Measurements from ENCODE around the gene ENHO.
A peak's percentile ranks its signal among the peaks of the same experiment; 100 is the strongest.

Gene ENHO

GRCh38 chr9:34522971-34523797, at the start of gene ENHO:
TSS of gene ENHO (minus strand) at chr9:34522990. CDS start at chr9:34521695, 1,295 bp downstream.
- Mint-ChIP-seq H3K27me3 (peaks cover 27% of the 10 kb centered on the region), H3K36me3 (ENCODE audit: low read depth) (no peaks in the 10 kb centered on the region), H3K27ac (peak within 1 kb of the TSS; percentile 57), H3K9me3 (no peaks in the 10 kb centered on the region), H3K4me3 (peak within 1 kb of the TSS; percentile 68), H3K4me1 (peaks cover 24% of the 10 kb centered on the region)
- peak; percentile 91 for ATAC-seq
- peak; percentile 90 for DNase-seq

GRCh38 chr9:34572092-34572491, 49.3 kb upstream of the ENHO start:
- H3K4me3 Mint-ChIP-seq, result no peak overlapping the region
- H3K36me3 Mint-ChIP-seq (ENCODE audit: low read depth), result no peaks in the 10 kb centered on the region
- peaks cover 2% of the 10 kb centered on the region for H3K4me1 Mint-ChIP-seq
- ATAC-seq (no peak), DNase-seq (no peak)
- peaks cover 29% of the 10 kb centered on the region for H3K27me3 Mint-ChIP-seq
- H3K27ac Mint-ChIP-seq, result no peak overlapping the region
- H3K9me3 Mint-ChIP-seq, result no peaks in the 10 kb centered on the region

- H3K4me3 Mint-ChIP-seq, result no peak overlapping the region
- no peaks in the 10 kb centered on the region for H3K36me3 Mint-ChIP-seq (ENCODE audit: low read depth)
- peaks cover 29% of the 10 kb centered on the region for H3K27me3 Mint-ChIP-seq
- ATAC-seq (no peak), DNase-seq (no peak)
- H3K27ac Mint-ChIP-seq, result no peak overlapping the region
- H3K9me3 Mint-ChIP-seq, result no peaks in the 10 kb centered on the region
- no peaks in the 10 kb centered on the region for H3K4me1 Mint-ChIP-seq
Observed at GRCh38 chr9:34571481-34571810, 48.7 kb upstream of the ENHO start.

- Mint-ChIP-seq H3K4me3 (no peak overlapping the region), H3K27ac (no peak overlapping the region), H3K9me3 (no peaks in the 10 kb centered on the region)
Observed at GRCh38 chr9:34570809-34571480, 48.2 kb upstream of the ENHO start.

GRCh38 chr9:34570376-34570775, 47.6 kb upstream of the ENHO start:
- no peaks in the 10 kb centered on the region for H3K36me3 Mint-ChIP-seq (ENCODE audit: low read depth)
- H3K4me1 Mint-ChIP-seq, result no peaks in the 10 kb centered on the region
- peaks cover 22% of the 10 kb centered on the region for H3K27me3 Mint-ChIP-seq
- H3K4me3 Mint-ChIP-seq, result no peak overlapping the region
- no peak overlapping the region for H3K27ac Mint-ChIP-seq
- no peak for ATAC-seq
- no peak for DNase-seq
- H3K9me3 Mint-ChIP-seq, result no peaks in the 10 kb centered on the region

More at GRCh38 chr9:34570809-34571480, 48.2 kb upstream of the ENHO start:
- DNase-seq, result no peak
- H3K27me3 Mint-ChIP-seq, result peaks cover 24% of the 10 kb centered on the region
- no peaks in the 10 kb centered on the region for H3K36me3 Mint-ChIP-seq (ENCODE audit: low read depth)
- ATAC-seq, result no peak
- no peaks in the 10 kb centered on the region for H3K4me1 Mint-ChIP-seq

GRCh38 chr9:34568774-34569173, 46.0 kb upstream of the ENHO start:
- Mint-ChIP-seq H3K27ac (no peak overlapping the region), H3K27me3 (peaks cover 15% of the 10 kb centered on the region), H3K4me1 (no peaks in the 10 kb centered on the region), H3K36me3 (ENCODE audit: low read depth) (no peaks in the 10 kb centered on the region), H3K9me3 (no peaks in the 10 kb centered on the region), H3K4me3 (no peak overlapping the region)
- DNase-seq, result no peak
- ATAC-seq, result no peak

- DNase-seq, result no peak
- H3K27ac Mint-ChIP-seq, result no peak overlapping the region
- no peak overlapping the region for H3K4me3 Mint-ChIP-seq
- H3K36me3 Mint-ChIP-seq (ENCODE audit: low read depth), result no peaks in the 10 kb centered on the region
- no peak for ATAC-seq
- peaks cover 15% of the 10 kb centered on the region for H3K27me3 Mint-ChIP-seq
- no peaks in the 10 kb centered on the region for H3K9me3 Mint-ChIP-seq
- H3K4me1 Mint-ChIP-seq, result no peaks in the 10 kb centered on the region
Observed at GRCh38 chr9:34568133-34568532, 45.3 kb upstream of the ENHO start.

- H3K4me1 Mint-ChIP-seq, result no peaks in the 10 kb centered on the region
- H3K27me3 Mint-ChIP-seq, result peaks cover 19% of the 10 kb centered on the region
Observed at GRCh38 chr9:34566972-34567371, 44.2 kb upstream of the ENHO start.

GRCh38 chr9:34566322-34566721, 43.5 kb upstream of the ENHO start:
- no peak overlapping the region for H3K4me3 Mint-ChIP-seq
- no peaks in the 10 kb centered on the region for H3K36me3 Mint-ChIP-seq (ENCODE audit: low read depth)
- no peaks in the 10 kb centered on the region for H3K4me1 Mint-ChIP-seq
- H3K27me3 Mint-ChIP-seq, result peaks cover 19% of the 10 kb centered on the region
- no peak overlapping the region for H3K27ac Mint-ChIP-seq
- H3K9me3 Mint-ChIP-seq, result no peaks in the 10 kb centered on the region
- DNase-seq (no peak), ATAC-seq (no peak)

More at GRCh38 chr9:34566972-34567371, 44.2 kb upstream of the ENHO start:
- no peaks in the 10 kb centered on the region for H3K9me3 Mint-ChIP-seq
- no peaks in the 10 kb centered on the region for H3K36me3 Mint-ChIP-seq (ENCODE audit: low read depth)
- ATAC-seq (no peak), DNase-seq (no peak)
- H3K27ac Mint-ChIP-seq, result no peak overlapping the region
- H3K4me3 Mint-ChIP-seq, result no peak overlapping the region

GRCh38 chr9:34565856-34566255, 43.1 kb upstream of the ENHO start:
- Mint-ChIP-seq H3K27me3 (peaks cover 19% of the 10 kb centered on the region), H3K36me3 (ENCODE audit: low read depth) (no peaks in the 10 kb centered on the region), H3K27ac (no peak overlapping the region), H3K4me1 (no peaks in the 10 kb centered on the region), H3K4me3 (no peak overlapping the region), H3K9me3 (no peaks in the 10 kb centered on the region)
- DNase-seq (no peak), ATAC-seq (no peak)

GRCh38 chr9:34564617-34565016, 41.8 kb upstream of the ENHO start:
- Mint-ChIP-seq H3K4me3 (no peak overlapping the region), H3K36me3 (ENCODE audit: low read depth) (no peaks in the 10 kb centered on the region), H3K4me1 (no peaks in the 10 kb centered on the region), H3K27me3 (peaks cover 25% of the 10 kb centered on the region), H3K27ac (no peak overlapping the region), H3K9me3 (no peaks in the 10 kb centered on the region)
- DNase-seq (no peak), ATAC-seq (no peak)

GRCh38 chr9:34563262-34563661, 40.5 kb upstream of the ENHO start:
- DNase-seq, result no peak
- H3K4me1 Mint-ChIP-seq, result no peaks in the 10 kb centered on the region
- peaks cover 24% of the 10 kb centered on the region for H3K27me3 Mint-ChIP-seq
- no peak overlapping the region for H3K4me3 Mint-ChIP-seq
- no peak for ATAC-seq
- H3K27ac Mint-ChIP-seq, result no peak overlapping the region
- H3K9me3 Mint-ChIP-seq, result no peaks in the 10 kb centered on the region
- H3K36me3 Mint-ChIP-seq (ENCODE audit: low read depth), result no peaks in the 10 kb centered on the region

GRCh38 chr9:34562135-34562745, 39.5 kb upstream of the ENHO start:
- Mint-ChIP-seq H3K27me3 (peaks cover 30% of the 10 kb centered on the region), H3K27ac (no peak overlapping the region), H3K9me3 (no peaks in the 10 kb centered on the region), H3K4me1 (no peaks in the 10 kb centered on the region), H3K4me3 (no peak overlapping the region), H3K36me3 (ENCODE audit: low read depth) (no peaks in the 10 kb centered on the region)
- ATAC-seq, result no peak
- peak; percentile 50 for DNase-seq

- Mint-ChIP-seq H3K27ac (no peak overlapping the region), H3K9me3 (no peaks in the 10 kb centered on the region), H3K4me3 (no peak overlapping the region), H3K27me3 (peaks cover 29% of the 10 kb centered on the region), H3K36me3 (ENCODE audit: low read depth) (no peaks in the 10 kb centered on the region), H3K4me1 (no peaks in the 10 kb centered on the region)
- DNase-seq, result no peak
- ATAC-seq, result no peak
Observed at GRCh38 chr9:34560599-34561214, 37.9 kb upstream of the ENHO start.
